Endothelial cell of umbilical vein (primary cell): ENCODE measurements around the gene PRRT1. TPM values are rescaled to one million over a fixed set of nuclear protein-coding genes. Genes with fewer than 3 reads are reported as not detected.

ENCODE experiments used
- BruUV-seq: library from RNA; stranded (reverse); fragments of 400-500 nt; replicated peaks from 2 replicates; lab custom pipeline; 2021; lab: Mats Ljungman, UMichigan
- CTCF ChIA-PET: fragments of 300-600, 350-600 bp; sonication (Branson Sonifier 250); formaldehyde crosslinking; loops from one replicate; lab custom pipeline; 2021; ENCODE audit warnings: antibody characterized with exemption, inconsistent platforms; lab: Charles Lee
- POLR2A ChIA-PET: fragments of 300-600, 350-600 bp; sonication (Branson Sonifier 250); formaldehyde crosslinking; loops from one replicate; lab custom pipeline; 2021; ENCODE audit warnings: antibody characterized with exemption, inconsistent platforms; lab: Charles Lee
- DNase-seq: peaks from one replicate; pipeline ENCODE4 v3.0.0-alpha.2; 2011; ENCODE audit warnings: low read depth, low spot score
- FAIRE-seq: peaks from 2 replicates; lab custom pipeline; 2011; peaks lifted over from hg19 to GRCh38; lab: Jason Lieb, UNC
- H2AFZ ChIP-seq: 2 replicates; pipeline ENCODE4 v1.6.0; 2012; ENCODE audit warnings: low read depth, low read length, control low read depth, inconsistent platforms
- H3K27ac ChIP-seq: 2 replicates; pipeline ENCODE4 v1.5.1; 2011; ENCODE audit warnings: low read depth, mild to moderate bottlenecking, control low read depth, low read length, moderate library complexity; ENCODE audit not compliant: insufficient read depth
- H3K27me3 ChIP-seq, 2 experiments: 2 replicates each; pipeline versions ENCODE4 v1.6.0 to v1.6.1; 2011; ENCODE audit warnings: low read length in 2 of 2, mixed read lengths in 1 of 2; ENCODE audit not compliant: control insufficient read depth in 2 of 2, insufficient read depth in 2 of 2
- H3K36me3 ChIP-seq, 2 experiments: 2 replicates in 1 of 2; 3 replicates in 1 of 2; pipeline ENCODE4 v1.5.1; 2011; ENCODE audit warnings: low read length in 2 of 2, mild to moderate bottlenecking in 1 of 2, moderate library complexity in 1 of 2; ENCODE audit not compliant: control insufficient read depth in 2 of 2, insufficient read depth in 2 of 2; ENCODE audit errors: extremely low read depth in 1 of 2
- H3K4me1 ChIP-seq: 3 replicates; pipeline ENCODE4 v1.5.1; 2011; ENCODE audit warnings: mild to moderate bottlenecking, low read length; ENCODE audit not compliant: control insufficient read depth, insufficient read depth; ENCODE audit errors: extremely low read depth
- H3K4me2 ChIP-seq: 2 replicates; pipeline ENCODE4 v1.6.1; 2011; ENCODE audit warnings: low read length, control low read depth, mixed read lengths; ENCODE audit not compliant: insufficient read depth
- H3K4me3 ChIP-seq, 3 experiments: fragments of 200-600 bp in 1 of 3; sonication (generic), shearing (Covaris generic) in 1 of 3; replicated peaks in 1 of 3; 2 replicates each; pipeline ENCODE4 v1.5.1; 2011 to 2016; ENCODE audit warnings: control low read depth in 3 of 3, low read length in 3 of 3, mild to moderate bottlenecking in 2 of 3, inconsistent platforms in 1 of 3, low read depth in 1 of 3, moderate library complexity in 1 of 3; ENCODE audit not compliant: insufficient read depth in 1 of 3
- H3K79me2 ChIP-seq: 2 replicates; pipeline ENCODE4 v1.6.0; 2012; ENCODE audit warnings: low read length, inconsistent platforms; ENCODE audit not compliant: control insufficient read depth, insufficient read depth
- H3K9ac ChIP-seq: replicated peaks from 2 replicates; pipeline ENCODE3; 2011; ENCODE audit warnings: low read length, control low read depth; ENCODE audit not compliant: insufficient read depth; ENCODE audit errors: extremely low read depth
- H3K9me1 ChIP-seq: replicated peaks from 3 replicates; pipeline ENCODE4 v1.6.0; 2011; ENCODE audit warnings: mild to moderate bottlenecking, low read length; ENCODE audit not compliant: control insufficient read depth, insufficient read depth; ENCODE audit errors: extremely low read depth
- H3K9me3 ChIP-seq: replicated peaks from 2 replicates; pipeline ENCODE4 v1.5.1; 2012; ENCODE audit warnings: low read length, inconsistent platforms; ENCODE audit not compliant: control insufficient read depth, insufficient read depth
- H4K20me1 ChIP-seq: replicated peaks from 2 replicates; pipeline ENCODE3; 2011; ENCODE audit warnings: mild to moderate bottlenecking, low read length; ENCODE audit not compliant: control insufficient read depth, insufficient read depth; ENCODE audit errors: extremely low read depth
- CTCF ChIP-seq, 2 donors: IDR thresholded peaks; 1 replicate in 1 of 2; 2 replicates in 1 of 2; pipeline ENCODE4 v1.5.1; 2011; ENCODE audit warnings: low read length in 2 of 2, mild to moderate bottlenecking in 2 of 2, moderate library complexity in 2 of 2, control low read depth in 1 of 2, inconsistent platforms in 1 of 2, low read depth in 1 of 2; ENCODE audit not compliant: insufficient read depth in 1 of 2; ENCODE audit errors: extremely low read depth in 1 of 2
- EZH2 ChIP-seq: IDR thresholded peaks from 2 replicates; pipeline ENCODE4 v1.6.1; 2012; ENCODE audit warnings: borderline replicate concordance, low read depth, mild to moderate bottlenecking, moderate library complexity, low read length, inconsistent platforms; ENCODE audit not compliant: severe bottlenecking
- FOS ChIP-seq: IDR thresholded peaks from 2 replicates; pipeline ENCODE4 v1.6.1; 2011; ENCODE audit warnings: mild to moderate bottlenecking, low read length, moderate library complexity, borderline replicate concordance; ENCODE audit not compliant: insufficient read depth
- GATA2 ChIP-seq: IDR thresholded peaks from 2 replicates; pipeline ENCODE4 v1.7.0; 2011; ENCODE audit warnings: low read depth, mild to moderate bottlenecking, moderate library complexity, mixed read lengths, low read length; ENCODE audit not compliant: insufficient read length, insufficient read depth
- JUN ChIP-seq: IDR thresholded peaks from 2 replicates; pipeline ENCODE4 v1.6.1; 2011; ENCODE audit warnings: borderline replicate concordance, low read depth; ENCODE audit not compliant: insufficient read length, insufficient read depth
- MAX ChIP-seq: IDR thresholded peaks from 2 replicates; pipeline ENCODE4 v1.6.1; 2011; ENCODE audit not compliant: insufficient read depth, insufficient read length
- MYC ChIP-seq: IDR thresholded peaks from one replicate; pipeline ENCODE4 v1.6.1; 2011; ENCODE audit warnings: mild to moderate bottlenecking, low read depth, low read length
- POLR2A ChIP-seq: IDR thresholded peaks from 2 replicates; pipeline ENCODE4 v1.6.1; 2012; ENCODE audit warnings: low read depth, mild to moderate bottlenecking, control low read depth, low read length
- POLR2AphosphoS5 ChIP-seq: IDR thresholded peaks from 2 replicates; pipeline ENCODE4 v1.6.1; 2012; ENCODE audit warnings: low read depth, mild to moderate bottlenecking, control low read depth, low read length, moderate library complexity; ENCODE audit not compliant: insufficient read depth
- dilution Hi-C: fragments of 300-500 bp; cut with MboI; formaldehyde crosslinking; loops from one replicate; pipeline ENCODE4 v1.15.0; 2019; ENCODE audit warnings: low sequenced_read_pairs; ENCODE audit not compliant: extremely low pct_ligation_motif_present
- intact Hi-C: fragments of 100-400 bp; cut with micrococcal nuclease; formaldehyde crosslinking; loops from one replicate; pipeline ENCODE4 v1.10.0; 2022
- polyA plus RNA-seq, 4 experiments: library from polyadenylated mRNA; depleted of rRNA in 3 of 4; stranded (reverse) in 3 of 4; unstranded in 1 of 4; fragments of >200 nt; gene quantifications; 2 replicates each; pipeline versions ENCODE4 v1.2.1 to v1.2.3, GENCODE V29; 2011 to 2012; ENCODE audit warnings: missing spikeins in 1 of 4
- total RNA-seq: library from RNA; stranded (reverse); gene quantifications from 2 replicates; pipeline ENCODE4 v1.2.3, GENCODE V29; 2021

PRRT1 gene
- total and polyA plus RNA-seq, 2 donors (not counting 3 experiments of a cell fraction or from before 2014, with no cell fraction given): 0.55 to 1.3 TPM

- dilution Hi-C loops: no loop called here
- H3K79me2 ChIP-seq: peaks cover 21% of the 10 kb centered on the region
- ChIA-PET POLR2A (interaction anchor here (0.6 to 1.7 kb wide), 7 partner anchors 14 to 520 kb away, joined by 3 to 9 read pairs (median 5); partner anchors contain the start of genes ATF6B and PBX2), CTCF (interaction anchor here (1.0 to 2.9 kb wide), 3 partner anchors 19 to 29 kb away, joined by 3 to 15 read pairs (median 4); no protein-coding TSS in a partner anchor)
- intact Hi-C loops: loop anchor here (1.0 to 5.0 kb wide), 4 partner anchors 22 to 796 kb away; partner anchors contain the start of genes FKBPL, NELFE, PPT2 and SKIC2
- TSS peak; percentile 41 for BruUV-seq
- peak overlapping the region; percentile 9 to 70 (median 67) for H3K4me3 ChIP-seq
- no peaks in the 10 kb centered on the region for H3K27me3 ChIP-seq
- peaks cover 0 to 11% of the 10 kb centered on the region in 2 experiments for H3K36me3 ChIP-seq
- FAIRE-seq (no peak), DNase-seq (no peak)
- no peak for TF ChIP-seq JUN
- no peak for TF ChIP-seq CTCF (IDR thresholded peaks at IDR 0.05; ENCODE audit: extremely low read depth in 1 of 2, insufficient read depth in 1 of 2, low read depth in 1 of 2, low read length in 2 of 2)
- no peak for TF ChIP-seq MAX
- TF ChIP-seq EZH2: no peak
- no peak for TF ChIP-seq POLR2A
- no peak for TF ChIP-seq MYC
- TF ChIP-seq POLR2AphosphoS5: no peak
- TF ChIP-seq GATA2: no peak
- TF ChIP-seq FOS: no peak
- H3K9me1 ChIP-seq: no peaks in the 10 kb centered on the region
- no peaks in the 10 kb centered on the region for H4K20me1 ChIP-seq
- H3K9ac ChIP-seq: peak overlapping the region; percentile 86
- peak overlapping the region; percentile 83 for H3K27ac ChIP-seq
- H2AFZ ChIP-seq: peak overlapping the region; percentile 56
- H3K4me1 ChIP-seq: peaks cover 30% of the 10 kb centered on the region
- peak overlapping the region; percentile 83 for H3K4me2 ChIP-seq
- no peaks in the 10 kb centered on the region for H3K9me3 ChIP-seq
These were observed 24.9 kb upstream of the PRRT1 start for GRCh38 chr6:32176476-32177182.
